Prostate gland (tissue), 1 donor: ENCODE data around the gene NKAIN4.

Experiments
- POLR2A ChIP-seq: fragments of 450-650 bp; IDR thresholded peaks from one replicate; pipeline ENCODE4 v1.6.1; 2016; ENCODE audit warnings: antibody characterized with exemption, mild to moderate bottlenecking
- POLR2AphosphoS5 ChIP-seq: sonication (generic); formaldehyde crosslinking; IDR thresholded peaks from one replicate; pipeline ENCODE4 v1.6.1; 2017; ENCODE audit warnings: antibody characterized with exemption

DNA sequence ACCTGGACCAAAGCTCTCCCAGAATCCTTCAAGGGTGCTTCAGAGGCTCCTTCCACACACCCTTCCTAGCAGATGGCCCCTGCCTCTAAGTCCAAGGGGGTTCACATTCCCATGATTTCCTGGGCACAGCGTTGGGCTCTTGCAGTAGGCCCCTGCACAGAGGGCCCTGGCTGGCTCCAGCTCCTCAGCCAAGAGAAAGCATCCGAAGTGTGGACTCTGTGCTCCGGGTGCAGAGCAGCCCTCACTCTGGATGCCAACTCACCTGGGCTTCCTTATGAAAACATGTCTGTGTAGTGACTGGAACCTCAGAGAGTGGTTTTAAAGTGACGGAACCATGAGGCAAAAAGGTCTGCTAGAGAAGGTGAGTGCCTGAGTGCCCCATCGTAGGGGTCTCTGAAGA is 49.9 kb downstream of the NKAIN4 start:
- TF ChIP-seq POLR2A (no peak), POLR2AphosphoS5 (no peak)
